GM12874 (cell line): Measurements from ENCODE around the gene SETD2.

ENCODE experiments used
- CTCF ChIP-seq: IDR thresholded peaks from 2 replicates; pipeline ENCODE4 v1.5.1; 2011; ENCODE audit warnings: low read depth, mild to moderate bottlenecking, control low read depth, low read length, moderate library complexity; ENCODE audit not compliant: insufficient read depth

SETD2 gene

GRCh38 chr3:47007482-47008233 lies 156.3 kb downstream of the SETD2 start:
- no peak for TF ChIP-seq CTCF

- TF ChIP-seq CTCF = no peak
Measured at GRCh38 chr3:47007001-47007400, 156.9 kb downstream of the SETD2 start.

- no peak for TF ChIP-seq CTCF
Measured at GRCh38 chr3:47006145-47006651, 157.7 kb downstream of the SETD2 start.

- no peak for TF ChIP-seq CTCF
Measured at GRCh38 chr3:47005212-47006144, 158.4 kb downstream of the SETD2 start.

- no peak for TF ChIP-seq CTCF
Measured at GRCh38 chr3:47004369-47005211, 159.3 kb downstream of the SETD2 start.

GRCh38 chr3:47003461-47004368 lies 160.2 kb downstream of the SETD2 start:
- no peak for TF ChIP-seq CTCF
